Ovary (tissue), 3 donors: ENCODE measurements around the gene OTUD3.

Source experiments
- CTCF ChIP-seq, 3 donors: fragments of 450-650 bp in 2 of 3; fragments of 200-600 bp in 1 of 3; IDR thresholded peaks; one replicate each; pipeline versions ENCODE4 v1.5.1 to v1.8.0; 2016 to 2022; ENCODE audit warnings: antibody characterized with exemption in 3 of 3, mild to moderate bottlenecking in 1 of 3
- EP300 ChIP-seq: sonication (generic); formaldehyde crosslinking; IDR thresholded peaks from one replicate; pipeline ENCODE4 v1.6.1; 2017; ENCODE audit warnings: antibody characterized with exemption
- POLR2A ChIP-seq: fragments of 450-650 bp; IDR thresholded peaks from one replicate; pipeline ENCODE4 v1.6.1; 2017; ENCODE audit warnings: antibody characterized with exemption, mild to moderate bottlenecking, moderate library complexity
- donor health status: DM: no; HTN: no; CAD: no.

- TF ChIP-seq EP300: no peak
- TF ChIP-seq CTCF (IDR thresholded peaks at IDR 0.05): no peak
- TF ChIP-seq POLR2A: no peak
Measured at GRCh38 chr1:19926296-19927129, 44.3 kb downstream of the OTUD3 start.
